ENCODE results near the gene PIGO.

PIGO gene

GRCh38 chr9:35042081-35042604, 54.2 kb downstream of the PIGO start:
- FAIRE-seq (no peak), DNase-seq (ENCODE audit: insufficient read length) (no peak)
- TF ChIP-seq POLR2AphosphoS5 (IDR thresholded peaks at IDR 0.05; ENCODE audit: low read depth, low read length) (no peak), POLR2A (IDR thresholded peaks at IDR 0.05; ENCODE audit: low read depth, low read length) (no peak), TAF1 (IDR thresholded peaks at IDR 0.05; ENCODE audit: borderline replicate concordance, low read depth, low read length) (no peak)
